HCEC 1CT (cell line): ENCODE measurements around the gene CYGB.
A peak's percentile ranks its signal among the peaks of the same experiment; 100 is the strongest.
"Not testable (repeated sequence)": the region's sequence is repeated elsewhere in the genome, so short reads cannot be mapped to it uniquely, and the experiment has no call there.

ENCODE experiments used
- DNase-seq: peaks from one replicate; pipeline ENCODE4 v3.0.0-alpha.2; 2017

Gene CYGB

DNA sequence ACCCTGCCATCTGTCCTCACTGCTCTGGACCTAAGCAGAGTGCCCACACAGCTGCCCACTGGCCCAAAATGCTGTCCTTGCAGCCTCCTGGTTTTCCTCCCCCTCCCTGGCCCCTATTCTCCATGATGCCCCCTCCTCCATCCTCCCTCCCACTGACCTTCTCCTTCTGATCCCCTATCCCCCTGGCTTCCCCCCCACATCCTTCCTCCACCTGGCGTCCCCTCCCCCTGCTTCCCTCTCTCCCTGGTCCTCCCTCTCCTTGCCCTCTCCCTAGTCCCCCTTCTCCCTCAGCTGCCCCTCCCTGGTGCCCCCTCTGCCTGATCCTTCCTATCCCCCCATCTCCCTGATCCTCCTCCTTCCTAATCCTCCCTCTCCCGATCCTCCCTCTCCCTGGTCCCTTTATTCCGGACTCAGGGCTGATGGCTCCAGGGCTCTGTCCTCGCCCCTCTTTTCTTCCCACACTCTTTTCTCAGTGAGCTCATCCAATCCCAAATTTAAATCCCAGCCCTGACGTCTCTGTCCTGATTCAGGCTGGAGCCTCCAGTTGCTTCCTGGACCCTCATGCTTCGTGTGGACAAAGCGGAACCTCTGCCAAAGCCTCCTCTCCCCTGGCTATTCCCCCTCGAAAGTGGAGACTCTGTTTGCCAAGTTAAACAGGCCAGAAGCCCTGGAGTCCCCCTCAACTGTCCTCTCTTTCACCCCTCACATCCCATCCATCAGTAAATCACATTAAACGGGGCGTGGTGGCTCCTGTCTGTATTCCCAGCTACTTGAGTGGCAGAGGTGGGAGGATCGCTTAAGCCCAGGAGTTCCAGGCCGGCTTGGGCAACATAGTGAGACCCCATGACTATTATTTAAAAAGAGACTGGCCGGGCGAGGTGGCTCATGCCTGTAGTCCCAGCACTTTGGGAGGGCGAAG, 18.2 kb downstream of the CYGB start:
- no peak for DNase-seq

DNA sequence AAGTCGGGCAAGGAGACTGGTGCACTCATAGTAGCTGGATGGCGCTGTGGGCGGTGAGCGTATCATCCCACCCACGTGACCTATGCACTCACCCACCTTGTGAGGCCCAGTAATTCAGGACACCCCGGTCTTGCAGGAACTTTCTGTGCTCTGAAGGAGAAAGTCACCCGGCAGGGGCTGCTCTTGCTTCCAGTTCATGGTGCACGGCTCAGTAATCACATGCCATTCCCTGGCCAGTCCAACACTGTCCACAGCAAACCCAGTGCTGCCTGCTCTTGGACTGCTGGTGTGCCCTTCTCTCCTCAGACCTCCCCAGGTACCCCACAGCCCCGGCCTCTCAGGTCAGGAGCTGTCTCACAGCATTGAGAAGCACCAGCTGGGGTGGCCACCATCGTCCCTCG, 19.9 kb downstream of the CYGB start:
- no peak for DNase-seq

DNA sequence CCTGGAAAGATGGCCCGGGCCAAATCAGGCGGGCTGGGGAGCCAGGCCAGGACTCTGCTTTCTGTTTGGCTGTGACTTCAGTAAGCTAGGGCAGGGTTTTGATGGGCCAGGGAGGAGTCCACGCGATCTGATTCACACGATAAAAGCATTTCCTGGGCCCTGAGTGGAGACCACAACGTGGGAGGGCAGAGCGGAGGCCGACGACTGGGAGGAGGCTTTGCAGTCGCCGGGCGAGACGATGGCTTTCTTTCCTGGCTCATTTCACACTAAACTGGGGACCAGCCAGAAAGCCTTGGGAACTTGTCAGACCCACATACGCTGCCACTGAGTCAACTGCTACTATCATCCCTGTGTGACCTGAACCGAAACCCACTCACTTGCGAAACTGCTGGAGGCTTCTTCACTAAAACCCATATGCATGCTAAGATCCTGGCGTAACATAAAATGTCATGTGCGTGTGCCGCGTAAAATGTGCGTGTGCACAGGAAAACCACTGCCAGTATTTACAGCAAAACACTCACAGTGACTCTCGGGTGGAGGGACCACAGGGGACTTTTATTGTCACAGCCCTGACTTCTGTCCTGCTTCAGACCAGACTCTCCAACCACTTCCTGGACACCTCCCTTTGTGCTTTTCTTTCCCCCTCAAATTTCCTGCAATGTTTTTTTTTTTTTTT, 22.1 kb downstream of the CYGB start:
- peak; percentile 91 for DNase-seq

DNA sequence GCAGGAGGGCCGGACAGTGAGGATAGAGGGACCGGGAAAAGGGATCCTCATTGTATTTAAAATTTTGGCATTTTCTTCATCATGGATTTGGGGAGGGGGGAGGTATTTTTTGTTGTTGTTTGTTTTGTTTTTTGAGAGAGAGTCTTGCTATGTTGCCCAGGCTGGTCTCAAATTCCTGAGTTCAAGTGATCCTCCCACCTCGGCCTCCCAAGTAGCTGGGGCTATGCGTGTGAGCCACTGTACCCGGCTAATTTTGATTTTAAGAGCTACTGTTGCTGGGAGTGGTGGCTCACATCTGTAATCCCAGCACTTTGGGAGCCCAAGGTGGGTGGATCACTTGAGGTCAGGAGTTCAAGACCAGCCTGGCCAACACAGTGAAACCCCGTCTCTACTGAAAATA, 23.2 kb downstream of the CYGB start:
- DNase-seq: not testable (repeated sequence)

DNA sequence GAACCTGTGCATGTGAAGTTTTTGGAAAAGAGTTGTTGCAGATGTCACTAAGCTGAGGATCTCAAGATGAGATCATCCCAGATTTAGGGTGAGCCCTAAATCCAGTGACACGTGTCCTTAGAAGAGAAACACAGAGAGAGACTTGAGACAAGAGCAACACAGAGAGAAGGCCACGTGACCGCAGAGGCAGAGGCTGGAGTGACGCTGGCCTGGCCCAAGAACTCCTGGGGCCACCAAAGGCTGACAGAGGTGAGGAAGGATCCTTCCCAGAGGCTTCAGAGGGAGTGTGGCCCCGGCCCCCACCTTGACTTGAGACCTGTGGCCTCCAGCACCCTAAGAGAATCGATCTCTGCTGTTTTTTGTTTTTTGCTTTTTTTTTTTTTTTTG, 24.2 kb downstream of the CYGB start:
- DNase-seq: no peak

DNA sequence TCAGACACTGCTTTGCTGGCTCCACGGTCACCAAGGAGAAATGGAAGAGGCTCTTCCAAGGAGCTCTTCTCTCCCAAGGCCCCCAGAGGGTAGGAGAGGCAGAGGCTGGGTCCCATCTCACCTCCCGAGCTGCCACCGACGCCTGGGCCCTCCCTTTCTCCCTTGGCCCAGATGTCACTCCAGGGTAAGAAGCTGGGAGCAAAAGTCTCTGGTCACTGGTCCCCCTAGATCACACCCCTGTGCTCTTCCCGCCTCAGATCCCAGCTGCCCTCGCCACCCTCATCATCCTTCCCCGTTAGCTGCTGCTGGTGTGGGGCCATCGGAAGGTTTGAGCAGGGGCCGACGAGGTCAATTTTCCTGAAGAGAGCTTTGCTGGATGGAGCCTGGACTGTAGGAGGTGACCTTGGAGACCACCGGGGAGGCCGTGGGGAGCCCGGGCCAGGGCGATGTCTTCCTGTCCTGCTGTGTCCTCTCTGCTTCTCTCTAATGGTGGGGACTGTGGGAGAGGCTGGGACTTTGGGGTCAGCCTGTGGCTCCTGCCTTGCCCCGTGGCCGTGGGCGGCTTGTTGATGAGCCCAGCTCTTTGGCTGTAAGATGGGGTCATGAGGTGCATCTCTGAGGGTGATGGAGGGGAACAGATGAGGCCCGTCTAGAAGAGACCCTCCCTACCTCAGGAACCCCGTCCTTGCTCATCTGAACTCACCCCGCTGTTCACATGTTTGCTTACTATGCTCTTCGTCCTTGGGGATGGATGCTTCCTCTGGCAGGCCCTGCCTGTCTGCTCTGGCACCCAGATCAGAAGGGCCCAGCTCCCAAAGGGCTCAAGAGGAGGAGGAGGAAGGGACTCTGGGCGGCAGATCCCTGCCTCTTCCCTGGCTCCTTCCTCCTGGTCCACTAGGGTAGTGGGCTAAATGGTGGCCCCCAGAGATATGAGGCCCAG, 24.9 kb downstream of the CYGB start:
- DNase-seq: no peak

DNA sequence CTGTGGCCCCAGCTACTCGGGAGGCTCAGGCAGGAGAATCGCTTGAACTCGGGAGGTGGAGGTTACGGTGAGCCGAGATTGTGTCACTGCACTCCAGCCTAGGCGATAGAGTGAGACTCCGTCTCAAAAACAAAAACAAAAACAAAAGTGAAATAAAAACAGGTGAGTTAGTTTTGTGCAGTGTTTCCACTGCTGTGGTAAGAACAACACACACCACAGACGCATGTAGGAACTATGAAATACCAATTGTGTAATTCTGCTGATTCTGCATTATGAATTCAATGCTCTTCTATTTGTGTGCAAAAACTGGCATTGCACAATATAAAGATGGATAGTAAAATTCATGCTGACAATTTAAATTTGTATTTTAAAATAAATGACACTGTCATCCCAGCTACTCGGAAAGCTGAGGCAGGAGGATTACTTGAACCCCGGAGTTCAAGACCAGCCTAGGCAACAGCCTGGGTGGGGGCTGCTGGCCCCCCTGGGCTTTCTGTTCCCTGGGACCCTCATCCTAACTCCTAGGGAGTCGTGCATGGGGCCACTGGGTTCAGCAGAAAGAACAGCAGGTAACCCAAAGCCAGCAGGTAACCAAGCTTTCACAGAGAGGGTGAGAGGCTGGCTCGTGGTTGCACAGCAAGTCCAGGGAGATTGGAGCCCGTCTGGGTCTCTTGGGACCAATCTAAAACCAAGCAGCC, 25.7 kb downstream of the CYGB start:
- DNase-seq: no peak

DNA sequence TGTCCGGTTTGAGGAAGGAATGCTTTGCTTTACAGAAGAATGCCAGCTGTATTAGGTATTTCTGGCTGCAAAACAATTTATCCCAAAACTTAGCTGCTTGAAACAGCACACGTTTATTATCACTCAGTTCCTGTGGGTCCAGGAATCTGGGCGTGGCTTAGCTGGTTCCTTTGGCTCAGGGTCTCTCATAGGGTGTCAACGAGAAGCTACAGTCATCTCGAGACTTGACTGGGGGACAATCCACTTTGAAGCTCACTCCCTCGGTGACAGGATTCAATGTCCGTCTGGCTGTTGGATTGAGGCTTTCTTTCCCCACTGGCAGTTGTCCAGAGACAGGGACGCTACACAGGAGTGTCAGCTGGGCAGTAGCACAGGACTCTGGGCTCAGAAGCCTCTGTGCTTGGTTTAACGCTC, 26.7 kb downstream of the CYGB start:
- DNase-seq: no peak

DNA sequence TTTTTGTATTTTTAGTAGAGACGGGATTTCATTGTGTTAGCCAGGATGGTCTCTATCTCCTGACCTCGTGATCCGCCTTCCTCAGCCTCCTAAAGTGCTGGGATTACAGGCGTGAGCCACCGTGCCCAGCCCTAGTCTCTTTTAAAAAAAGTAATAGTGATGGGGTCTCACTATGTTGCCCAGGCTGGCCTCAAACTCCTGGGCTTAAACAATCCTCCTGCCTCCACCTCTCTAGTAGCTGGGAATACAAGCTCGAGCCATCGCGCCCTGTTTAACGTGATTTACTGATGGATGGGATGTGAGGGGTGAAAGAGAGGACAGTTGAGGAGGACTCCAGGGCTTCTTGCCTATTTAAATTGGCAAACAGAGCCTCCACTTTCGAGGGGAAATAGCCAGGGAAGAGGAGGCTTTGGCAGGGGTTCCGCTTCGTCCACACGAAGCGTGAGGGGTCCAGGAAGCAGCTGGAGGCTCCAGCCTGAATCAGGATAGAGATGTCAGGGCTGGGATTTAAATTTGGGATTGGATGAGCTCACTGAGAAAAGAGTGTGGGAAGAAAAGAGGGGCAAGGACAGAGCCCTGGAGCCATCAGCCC, 28.9 kb downstream of the CYGB start:
- not testable (repeated sequence) for DNase-seq

DNA sequence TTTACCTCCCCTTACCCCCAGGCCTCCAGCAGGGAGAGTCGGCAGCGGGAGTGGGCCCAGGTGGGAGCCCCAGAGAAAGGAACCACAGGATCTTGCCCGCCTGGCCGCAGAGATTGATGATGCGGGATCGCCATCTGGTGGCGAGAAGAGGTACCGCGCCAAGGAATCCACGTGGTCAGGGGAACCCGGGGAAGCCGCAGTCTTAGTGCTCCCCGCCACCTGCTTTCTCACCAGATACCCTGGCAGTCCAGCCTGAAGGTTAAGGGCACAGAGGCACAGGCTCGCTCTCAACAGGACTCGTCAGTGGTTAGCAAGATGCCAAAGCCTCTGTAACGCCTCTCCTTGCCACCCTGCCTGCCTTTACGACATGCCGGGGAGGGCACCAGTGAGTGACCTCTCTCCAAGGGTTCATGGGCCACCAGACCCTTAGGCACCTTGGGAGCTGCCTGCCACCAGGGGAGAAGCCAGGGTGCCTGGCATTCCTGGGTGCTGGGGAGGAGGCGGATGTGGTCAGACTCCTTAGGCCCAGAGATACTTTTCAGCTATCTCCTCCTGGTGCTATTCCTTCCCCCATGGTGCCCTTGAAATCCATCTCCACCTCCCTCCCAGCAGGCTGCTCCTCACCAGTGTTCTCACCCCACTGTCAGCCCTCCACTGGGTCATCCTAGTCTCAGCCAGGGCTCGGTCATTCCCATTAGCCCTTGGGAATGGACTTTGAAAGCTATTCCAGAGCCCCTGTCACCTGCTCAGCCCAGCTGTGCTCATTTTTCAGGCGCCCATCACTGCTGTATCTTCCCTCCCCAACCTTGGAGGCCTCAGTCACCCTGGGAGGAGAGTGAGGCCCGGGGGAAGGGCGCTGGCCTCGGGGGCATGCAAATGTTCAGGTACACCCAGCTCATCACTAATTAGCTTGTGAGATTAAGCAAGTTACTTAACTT, 30.8 kb downstream of the CYGB start:
- peak; percentile 58 for DNase-seq

DNA sequence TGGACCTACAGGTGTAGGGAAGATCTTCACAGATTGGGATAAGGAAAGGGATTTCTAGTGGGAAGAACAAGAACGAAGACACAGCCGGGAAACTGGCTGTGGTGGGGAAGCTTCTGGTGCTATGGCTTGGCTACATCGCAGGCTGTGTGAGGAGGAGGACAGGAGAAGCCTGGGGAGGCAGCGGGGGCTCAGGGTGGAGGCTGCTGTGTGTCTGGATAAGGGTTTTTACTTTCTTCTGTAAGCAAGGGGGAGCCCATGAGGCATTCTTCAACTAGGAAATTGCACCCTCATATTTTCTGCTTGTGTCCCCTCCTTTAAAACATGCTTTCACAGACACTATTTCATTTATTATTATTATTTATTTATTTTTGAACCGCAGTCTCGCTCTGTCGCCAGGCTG, 33.4 kb downstream of the CYGB start:
- DNase-seq: peak; percentile 24

DNA sequence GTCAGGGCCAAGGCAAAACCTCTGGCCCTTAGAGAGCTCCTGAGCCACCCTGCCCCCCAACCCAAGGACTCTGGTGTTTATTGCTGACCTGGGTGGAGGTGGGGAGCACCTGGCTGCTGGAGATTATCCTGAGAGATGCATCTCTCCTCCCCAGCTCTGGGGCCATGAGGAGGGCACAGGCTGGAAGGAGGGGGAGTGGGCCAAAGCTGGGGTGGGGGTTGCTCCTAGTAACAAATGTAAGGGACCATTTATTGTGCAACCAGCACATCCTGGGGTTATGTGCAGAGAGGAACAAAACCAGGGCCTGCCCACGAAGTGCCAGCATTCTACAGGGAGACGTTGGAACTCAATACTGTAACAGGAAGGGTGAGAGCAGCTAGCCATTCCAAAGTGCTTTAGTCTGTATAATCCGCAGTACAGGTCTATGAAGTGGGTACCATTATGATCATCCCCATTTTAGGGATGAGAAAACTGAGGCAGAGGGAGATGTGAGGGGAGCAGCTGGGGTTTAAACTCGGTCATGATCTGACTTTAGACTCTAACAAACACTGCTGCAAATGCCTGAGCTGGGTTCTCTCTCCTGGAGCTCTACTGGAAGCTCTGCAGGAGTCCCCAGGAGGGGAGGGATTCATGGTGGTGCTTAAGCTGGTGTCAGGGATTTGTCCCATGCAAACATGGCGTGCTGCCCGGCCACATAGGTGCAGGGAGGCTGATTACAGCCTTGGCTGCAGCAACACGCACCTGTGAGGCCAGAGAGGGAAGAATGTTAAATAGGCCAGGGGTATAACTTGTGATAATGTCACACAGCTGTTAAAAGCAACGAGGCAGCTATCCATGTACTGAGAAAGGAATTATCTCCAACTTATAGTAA, 34.9 kb downstream of the CYGB start:
- DNase-seq: no peak

DNA sequence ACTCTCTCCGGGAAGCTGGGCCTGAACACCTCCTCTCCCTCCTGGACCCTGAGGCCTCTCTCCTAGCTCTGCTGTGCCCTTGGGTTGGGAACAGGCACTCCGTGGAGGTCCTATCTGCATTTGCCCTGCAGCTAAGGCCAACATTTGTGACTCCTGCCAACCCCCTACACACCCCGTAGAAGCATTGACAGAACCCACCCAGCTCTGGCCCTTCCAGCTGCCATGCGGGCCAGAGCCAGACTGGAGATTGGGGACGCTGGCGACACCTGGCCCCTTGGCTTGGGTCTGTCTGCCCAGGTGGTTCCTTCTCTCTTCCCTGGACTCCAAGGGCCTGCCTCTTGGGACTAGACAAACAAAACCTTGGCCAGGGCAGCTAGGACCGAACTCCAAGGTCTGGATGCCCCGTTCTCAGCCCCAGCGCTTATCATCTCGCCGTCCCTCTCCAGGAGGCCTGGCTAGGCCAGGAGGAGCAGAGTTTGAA, 35.6 kb downstream of the CYGB start:
- DNase-seq: no peak

DNA sequence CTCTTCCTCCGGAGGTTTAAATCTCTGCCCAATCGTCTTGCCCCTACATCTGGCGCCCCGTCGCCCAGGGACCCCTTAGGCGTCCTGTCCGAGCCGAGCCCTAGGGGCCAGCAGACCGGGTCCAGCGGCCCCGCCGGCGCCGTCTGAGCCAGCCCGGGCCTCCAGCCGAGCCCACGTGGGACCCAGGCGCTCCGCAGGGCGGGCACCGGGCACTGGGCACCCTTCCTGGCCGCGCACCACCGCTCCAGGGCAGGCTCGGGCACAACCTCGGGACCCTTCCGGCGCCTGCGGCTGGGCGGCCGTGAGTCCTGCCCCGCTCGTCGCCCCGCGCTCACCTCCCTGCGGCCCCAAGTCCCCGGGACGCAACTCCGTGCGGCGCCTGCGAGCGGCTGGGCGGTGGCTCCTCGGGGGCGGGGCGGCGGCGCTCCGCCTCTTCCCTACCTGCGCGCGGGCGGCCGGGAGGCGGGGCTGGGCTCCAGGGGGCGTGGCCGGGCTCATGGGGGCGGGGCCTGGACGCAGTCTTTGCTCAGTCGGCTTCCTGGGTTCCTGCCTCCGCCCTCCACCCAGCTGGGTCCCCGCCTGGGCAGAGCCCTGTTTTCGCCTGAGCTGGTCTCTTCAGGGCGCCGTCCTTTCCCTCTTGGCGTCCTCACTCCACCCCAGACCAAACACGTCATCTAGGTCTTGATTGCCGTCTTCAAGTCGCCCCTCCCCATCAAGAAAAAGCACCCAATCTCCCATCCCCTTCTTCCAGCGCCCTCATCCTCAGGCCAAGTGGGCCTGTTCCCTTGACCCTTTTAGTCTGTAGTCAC, 36.3 kb downstream of the CYGB start, which contains the start of gene RHBDF2:
TSS of gene RHBDF2 (minus strand) at position 406 of the 809 bp plus-strand sequence. CDS start 19,899 bp downstream, outside the sequence.
- peak; percentile 76 for DNase-seq

DNA sequence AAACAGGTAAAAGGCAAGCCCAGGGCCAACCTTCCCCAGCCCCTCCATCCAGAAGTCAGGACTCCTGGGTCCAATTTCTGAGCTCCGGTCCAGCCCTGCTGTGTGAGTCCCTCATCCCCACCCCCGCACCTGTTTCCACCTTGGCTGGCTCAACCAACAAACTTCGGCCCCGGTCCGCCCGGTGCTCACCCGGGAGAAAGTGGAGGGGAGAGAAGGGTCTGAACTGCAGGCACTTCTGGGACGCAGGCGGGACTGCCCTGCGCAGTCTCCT, 36.8 kb downstream of the CYGB start:
- DNase-seq: no peak

DNA sequence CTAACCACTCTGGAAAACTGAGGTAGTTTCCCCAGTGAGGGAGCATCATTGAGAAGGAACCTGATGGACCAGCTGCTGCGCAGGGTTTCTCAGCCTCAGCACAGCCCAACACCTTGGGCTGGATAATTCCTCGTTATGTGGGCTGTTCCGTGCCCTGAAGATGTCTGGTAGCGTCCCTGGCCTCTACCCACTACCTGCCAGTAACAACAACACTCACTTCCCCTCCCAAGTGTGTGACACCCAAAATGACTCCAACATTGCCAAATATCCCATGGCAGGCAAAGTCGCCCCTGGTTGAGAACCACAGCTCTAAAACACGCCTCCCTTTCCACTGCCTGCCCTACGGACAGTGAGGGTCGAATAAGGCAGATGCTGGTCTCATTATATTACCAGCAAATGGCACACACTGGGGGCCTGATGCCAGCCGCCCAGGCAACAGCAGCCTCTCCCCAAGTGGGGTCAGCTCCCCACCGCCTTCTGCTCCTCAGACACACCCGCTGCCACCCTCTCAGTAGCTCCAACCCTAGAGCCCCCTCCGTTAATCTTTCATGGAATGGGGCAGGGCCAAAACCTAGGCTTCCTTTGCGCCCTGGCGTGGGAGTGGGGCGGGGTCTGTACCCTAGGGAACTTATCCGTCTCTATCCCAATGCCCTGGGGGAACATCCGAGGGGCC, 37.3 kb downstream of the CYGB start:
- no peak for DNase-seq

DNA sequence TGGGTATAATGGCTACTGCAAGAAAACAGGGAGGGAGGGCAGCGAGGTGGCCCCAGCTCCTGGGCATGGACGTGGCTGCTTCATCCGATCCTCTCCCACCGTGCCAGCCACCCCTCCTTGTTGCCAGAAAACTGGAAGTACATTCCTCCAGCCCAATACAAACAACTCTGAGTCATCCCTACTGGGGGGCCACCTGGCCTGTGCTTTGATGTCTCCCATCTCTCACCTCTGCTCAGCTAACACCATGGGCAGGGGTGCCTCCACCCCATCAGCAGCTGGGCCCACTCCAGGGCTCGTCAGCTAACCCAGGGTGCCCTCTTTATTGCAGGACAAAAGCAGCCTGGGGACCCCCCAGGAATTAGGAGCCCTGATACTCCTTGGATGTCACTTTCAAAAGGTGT, 38.2 kb downstream of the CYGB start:
- no peak for DNase-seq

DNA sequence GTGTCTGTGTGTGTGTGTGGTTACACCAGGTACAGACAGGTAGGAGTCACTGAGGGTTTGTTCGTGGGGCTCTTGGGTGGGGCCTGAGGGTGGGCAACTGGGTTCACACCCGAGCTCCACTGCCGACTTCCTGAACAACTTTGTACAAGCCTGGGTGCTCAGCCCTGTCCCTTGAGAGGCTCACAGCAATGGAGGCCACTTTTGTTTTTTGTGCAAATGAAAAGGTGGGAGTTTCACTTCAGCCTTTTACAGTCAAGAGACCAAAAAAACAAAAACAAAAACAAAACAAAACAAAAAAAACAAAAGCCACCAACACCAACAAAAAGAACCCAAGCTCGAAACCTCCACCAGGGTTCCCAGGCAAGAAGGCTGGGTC, 38.6 kb downstream of the CYGB start:
- DNase-seq: no peak
